GM18505 (cell line): ENCODE results near the gene ZNF408.

Experiments
- ATAC-seq: cut with Tn5 transposase; IDR thresholded peaks from one replicate; pipeline ENCODE4 v1.9.1; 2021; ENCODE audit not compliant: unreplicated experiment
- POLR2A ChIP-seq: IDR thresholded peaks from 4 replicates; pipeline ENCODE4 v1.6.1; 2011; ENCODE audit warnings: borderline replicate concordance; ENCODE audit not compliant: insufficient read depth, insufficient read length; ENCODE audit errors: extremely low read depth

ZNF408 gene

DNA sequence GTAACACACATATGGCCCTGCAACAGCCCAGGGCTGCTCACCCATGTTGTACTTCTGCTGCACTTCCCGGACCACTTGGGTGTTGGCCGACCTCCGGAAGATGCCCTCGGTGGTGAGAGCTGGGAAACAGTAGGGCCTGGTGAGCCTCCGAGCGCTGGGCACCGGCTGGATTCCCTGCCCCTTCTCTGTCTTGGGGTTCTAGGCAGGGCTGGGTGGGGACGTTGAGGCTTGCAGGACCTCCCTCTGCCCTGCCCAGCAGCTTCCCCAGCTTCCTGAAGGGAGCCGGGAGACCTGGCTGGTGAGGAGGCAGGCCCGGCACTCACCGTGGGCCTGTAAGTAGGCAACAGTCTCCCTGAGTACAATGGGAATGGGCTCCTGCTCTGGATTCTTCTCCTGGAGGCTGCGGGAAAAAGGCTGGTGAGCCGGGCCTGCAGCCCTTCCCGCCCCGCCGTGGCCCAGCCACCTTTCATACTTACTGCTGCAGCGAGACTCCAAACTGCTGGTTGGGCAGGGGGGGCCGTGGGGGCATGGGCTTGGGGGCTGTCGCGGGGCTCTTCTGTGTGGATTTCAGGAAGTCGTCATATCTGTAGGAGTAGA is 20.6 kb upstream of the ZNF408 start:
- ATAC-seq, result no peak
- no peak for TF ChIP-seq POLR2A

DNA sequence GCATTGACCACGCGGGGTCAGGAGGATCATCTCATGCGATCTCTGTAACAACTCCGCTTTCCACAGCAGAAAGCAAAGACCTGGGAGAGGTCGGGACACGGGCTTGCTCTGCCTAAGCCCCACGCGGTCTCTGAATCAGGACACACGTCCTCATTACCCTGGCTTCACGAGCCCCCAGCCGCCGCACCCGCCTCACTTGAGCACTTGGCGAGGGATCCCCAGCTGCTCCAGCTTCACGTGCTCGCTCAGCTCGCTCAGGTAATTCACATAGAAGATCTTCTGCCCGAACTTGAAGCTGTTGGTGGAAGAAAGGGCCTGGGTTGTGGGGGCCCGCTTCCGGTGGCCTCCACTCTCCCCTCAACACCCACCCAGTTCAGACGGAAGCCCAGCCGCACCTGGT is 20.0 kb upstream of the ZNF408 start:
- TF ChIP-seq POLR2A, result no peak
- no peak for ATAC-seq

DNA sequence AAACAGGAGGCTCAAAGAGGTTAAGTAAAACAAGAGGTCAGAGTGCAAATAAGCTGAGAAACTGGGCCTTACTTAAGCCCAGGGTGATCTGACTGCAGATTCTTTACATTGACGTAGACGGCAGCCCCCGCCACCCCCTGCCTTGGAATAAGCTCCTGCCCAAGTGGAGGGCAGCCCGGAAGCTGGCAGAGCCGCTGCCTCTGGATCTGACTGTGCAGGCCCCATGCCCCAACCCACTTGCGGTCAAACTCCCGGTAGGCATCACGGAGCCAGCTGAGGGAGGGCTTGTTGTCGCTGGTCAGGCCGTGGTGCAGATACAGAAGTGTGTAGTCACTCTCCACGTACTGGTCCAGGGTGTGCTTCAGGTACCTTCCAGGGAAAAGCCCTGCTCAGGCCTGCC is 19.0 kb upstream of the ZNF408 start:
- no peak for TF ChIP-seq POLR2A
- no peak for ATAC-seq

DNA sequence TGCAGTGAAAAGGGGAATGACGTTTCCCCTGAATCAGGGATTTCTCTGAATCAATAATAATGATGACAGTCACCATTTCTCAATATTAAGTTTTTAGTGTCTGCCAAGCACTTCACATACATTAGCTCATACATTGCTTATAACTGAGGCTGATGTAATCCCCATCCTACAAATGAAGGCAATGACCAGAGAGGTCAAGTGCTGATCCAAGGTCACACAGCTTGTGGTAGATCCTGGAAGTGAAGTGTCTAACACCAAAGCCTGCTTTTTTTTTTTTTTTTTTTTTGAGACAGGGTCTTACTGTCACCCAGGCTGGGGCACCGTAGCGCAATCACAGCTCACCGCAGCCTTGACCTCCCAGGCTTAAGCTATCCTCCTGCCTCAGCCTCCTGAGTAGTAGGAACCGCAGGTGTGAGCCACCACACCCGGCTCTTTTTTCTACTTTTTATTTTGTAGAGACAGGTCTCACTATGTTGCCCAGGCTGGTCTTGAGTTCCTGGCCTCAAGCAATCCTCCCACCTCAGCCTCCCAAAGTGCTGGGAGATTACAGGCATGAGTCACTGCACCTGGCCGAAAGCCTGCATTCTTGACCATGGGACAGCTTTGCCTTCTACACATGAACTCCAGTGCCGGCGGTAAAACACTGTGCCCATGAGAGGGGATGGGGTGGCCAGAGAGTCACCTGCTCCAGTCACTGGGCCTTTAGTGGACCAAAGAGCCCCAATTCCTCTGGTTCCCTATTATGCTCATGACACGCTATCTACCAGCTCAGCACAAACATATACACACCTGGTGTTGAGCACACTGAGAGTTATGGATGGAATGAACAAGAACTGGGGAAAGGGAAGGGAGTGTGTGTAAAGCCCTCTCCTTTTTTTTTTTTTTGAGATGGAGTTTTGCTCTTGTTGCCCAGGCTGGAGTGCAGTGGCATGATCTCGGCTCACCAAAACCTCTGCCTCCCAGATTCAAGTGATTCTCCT is 17.8 kb upstream of the ZNF408 start:
- no peak for ATAC-seq
- TF ChIP-seq POLR2A, result no peak

DNA sequence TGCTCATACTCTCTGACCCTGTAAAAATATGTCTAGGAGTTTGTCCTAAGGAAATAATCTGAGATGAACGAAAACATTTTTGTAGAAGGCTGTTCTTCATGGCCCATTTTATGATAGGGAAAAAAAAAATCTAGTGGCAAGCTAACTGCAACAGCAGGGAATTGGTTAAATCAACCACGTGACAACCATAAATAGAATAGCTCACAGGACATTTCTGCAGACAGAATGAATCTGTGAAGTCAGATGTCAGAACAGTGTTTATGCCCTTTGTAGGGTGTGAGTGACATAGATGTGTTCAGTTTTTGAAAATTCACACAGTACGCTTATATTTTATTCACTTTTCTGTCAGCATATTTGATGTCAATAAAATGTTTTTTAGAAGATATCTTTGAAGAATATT is 16.5 kb upstream of the ZNF408 start:
- no peak for ATAC-seq
- TF ChIP-seq POLR2A, result no peak

DNA sequence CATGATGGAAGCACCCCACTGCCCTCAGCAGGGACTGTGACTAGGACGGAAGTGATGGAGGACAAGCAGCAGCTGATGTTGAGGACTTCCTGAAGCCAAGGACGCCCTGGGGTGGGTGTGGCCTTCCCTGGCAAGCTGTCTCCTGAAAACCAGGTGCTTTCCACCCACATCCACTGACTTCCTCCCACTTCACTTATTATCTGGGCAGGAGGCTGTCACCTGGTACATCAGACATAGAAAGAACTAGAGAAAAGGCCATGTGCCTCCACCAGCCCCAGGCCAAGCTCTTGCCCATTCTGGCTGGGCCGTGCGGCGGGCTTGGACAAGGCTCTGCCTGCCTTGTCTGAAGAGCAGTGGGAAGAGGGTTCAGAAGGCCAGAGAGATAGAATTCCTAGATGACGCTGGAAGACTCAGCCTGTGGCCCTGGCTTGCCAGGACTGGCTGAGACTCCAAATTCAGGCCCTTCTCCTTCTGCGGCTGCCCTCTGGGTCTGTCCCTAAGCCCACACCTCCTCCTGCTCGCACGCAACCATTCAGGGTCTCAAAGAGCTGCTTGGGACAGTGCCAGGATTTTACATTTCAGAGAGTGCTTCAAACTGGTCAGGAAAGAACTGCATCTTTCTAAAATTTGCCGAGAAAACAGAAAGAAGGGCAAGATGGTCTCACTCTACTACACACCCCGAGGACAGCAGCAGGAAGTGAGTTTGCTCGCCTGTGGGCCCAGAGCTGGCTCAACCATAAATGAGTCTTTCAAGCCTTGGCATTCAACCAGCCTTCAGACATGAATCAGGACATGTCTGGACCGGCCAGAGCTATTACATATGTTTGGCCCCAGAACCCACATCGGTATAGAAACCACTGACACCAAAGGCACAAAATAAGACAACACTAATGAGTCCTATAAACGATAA is 13.7 kb upstream of the ZNF408 start:
- no peak for ATAC-seq
- TF ChIP-seq POLR2A, result no peak

DNA sequence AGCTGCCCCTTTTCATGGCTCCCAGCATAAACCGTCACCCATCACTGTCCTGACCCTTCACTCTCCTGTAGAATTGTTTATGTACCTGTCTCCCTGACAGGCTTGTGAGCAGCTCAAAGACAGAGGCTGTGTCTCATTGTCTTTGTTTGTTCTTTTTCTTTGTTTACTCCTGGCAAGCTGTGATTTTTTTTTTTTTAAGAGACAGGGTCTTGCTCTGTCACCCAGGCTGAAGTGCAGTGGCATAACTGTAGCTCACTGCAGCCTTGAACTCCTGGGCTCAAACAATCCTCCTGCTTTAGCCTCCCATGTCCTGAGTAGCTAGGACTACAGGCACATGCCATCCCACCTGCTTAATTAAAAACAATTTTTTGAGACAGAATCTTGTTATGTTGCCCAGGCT is 10.1 kb upstream of the ZNF408 start:
- no peak for TF ChIP-seq POLR2A
- no peak for ATAC-seq

DNA sequence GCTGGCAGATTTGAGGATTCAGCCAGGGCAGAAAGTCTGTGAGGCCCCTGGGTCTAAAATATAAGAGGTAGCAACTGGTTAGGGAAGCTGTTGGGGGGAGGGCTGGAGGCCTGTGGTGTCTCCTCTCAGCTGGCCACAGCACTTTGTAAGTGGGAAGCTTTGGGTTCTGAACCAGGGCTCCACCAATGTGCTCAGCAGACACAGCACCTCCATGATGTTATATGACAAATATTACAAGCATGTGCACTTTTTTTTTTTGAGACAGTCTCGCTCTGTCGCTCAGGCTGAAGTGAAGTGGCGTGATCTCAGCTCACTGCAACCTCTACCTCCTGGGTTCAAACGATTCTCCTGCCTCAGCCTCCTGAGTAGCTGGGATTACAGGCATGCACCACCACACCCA is 8.4 kb upstream of the ZNF408 start:
- ATAC-seq, result no peak
- no peak for TF ChIP-seq POLR2A

DNA sequence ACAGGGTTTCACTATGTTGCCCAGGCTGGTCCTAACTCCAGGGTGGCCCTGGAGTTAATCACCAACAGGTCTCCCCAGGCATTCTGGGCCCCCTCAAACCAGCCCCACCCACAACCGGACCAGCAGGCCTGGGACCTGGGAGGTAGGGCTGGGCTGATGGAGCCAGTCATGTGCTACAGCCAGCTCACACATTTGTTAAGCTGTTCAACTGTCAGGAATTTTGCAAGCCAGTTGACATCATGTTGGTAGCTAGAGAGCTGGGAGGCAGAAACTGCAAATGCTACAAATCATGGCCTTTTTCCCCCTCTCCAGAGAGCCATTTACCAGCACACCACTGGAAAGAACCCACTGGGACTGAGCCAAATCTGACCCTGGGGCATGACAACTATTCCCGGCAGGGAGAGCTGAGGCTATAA is 7.2 kb upstream of the ZNF408 start:
- no peak for ATAC-seq
- no peak for TF ChIP-seq POLR2A

DNA sequence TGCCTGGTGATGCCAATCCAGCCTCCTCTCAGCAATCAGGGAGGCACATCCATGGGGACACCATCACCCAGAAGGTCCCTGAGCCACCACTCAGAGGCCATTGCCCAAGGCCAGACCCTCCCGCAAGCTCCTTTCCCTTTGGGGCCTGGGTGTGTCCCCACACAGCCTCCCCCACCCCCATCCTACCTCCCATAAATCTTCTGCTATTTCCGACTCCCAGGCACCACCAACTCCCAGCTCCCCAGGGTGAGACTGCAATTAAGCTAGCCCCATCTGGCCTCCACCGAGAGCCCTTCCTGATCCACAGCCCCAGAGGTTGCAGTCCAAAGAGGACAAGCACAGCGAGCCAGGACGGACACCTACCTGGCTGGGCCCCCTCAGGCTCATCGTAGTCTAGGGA is 6.8 kb upstream of the ZNF408 start:
- no peak for TF ChIP-seq POLR2A
- ATAC-seq, result no peak

DNA sequence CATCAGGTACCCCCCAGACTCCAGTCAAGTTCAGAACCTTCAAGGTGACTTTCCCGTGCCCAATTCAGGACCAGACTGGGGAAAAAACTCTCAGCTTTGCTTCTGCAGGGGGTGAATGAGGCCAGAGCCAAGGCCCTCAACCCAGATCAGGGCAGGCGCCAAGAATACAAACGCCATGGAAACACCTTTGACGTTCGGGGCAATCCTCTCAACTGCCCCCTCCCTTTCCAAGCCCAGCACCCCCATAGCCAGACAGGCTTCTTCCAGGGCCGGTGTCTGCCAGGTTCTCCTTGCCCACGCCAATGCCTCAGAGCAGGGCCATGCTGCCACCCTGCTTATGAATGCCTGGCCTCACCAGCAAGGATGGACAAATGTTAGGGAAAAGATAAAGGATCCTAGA is 6.2 kb upstream of the ZNF408 start:
- no peak for ATAC-seq
- TF ChIP-seq POLR2A, result no peak

DNA sequence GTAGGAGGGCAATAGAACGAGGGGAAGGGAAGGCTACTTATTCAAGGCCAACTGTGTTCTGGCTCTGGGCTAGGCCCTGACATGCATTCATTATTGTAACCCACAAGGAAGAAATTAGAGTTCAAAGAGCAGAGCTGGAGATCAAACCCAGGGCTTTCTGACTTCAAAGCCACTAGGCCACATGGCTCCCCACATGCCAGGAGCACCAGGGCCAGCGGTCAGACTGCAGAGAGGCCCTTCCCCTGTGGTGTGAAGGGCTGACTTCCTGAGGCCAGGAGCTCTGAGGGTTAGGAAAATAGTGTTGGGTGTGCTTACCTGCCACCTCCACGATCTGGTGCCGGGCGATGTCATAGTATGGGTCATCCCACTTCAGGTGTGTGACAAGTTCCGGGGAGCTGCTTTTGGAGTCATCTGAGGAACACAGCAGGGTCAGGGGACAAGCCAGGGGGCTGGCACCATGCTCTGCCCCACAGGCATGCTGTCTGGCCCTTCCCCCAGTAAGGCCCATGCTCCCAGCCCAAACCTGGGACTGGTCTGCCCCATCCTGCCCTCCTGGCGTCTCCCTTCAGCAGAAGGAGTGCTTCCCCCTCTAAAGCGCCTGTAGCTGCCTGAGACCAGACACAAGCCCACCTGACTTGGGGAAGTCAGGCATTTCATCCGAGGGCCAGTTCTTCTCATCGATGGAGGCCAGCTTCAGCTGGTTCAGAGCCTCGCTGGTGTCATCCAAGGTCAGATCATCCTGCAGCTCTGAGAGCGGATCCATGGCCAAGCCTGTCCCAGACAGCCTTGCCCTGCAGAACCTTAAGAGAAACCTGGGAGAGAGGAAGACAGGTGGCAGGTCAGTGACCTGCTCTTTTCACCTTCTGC is 5.3 kb upstream of the ZNF408 start:
- TF ChIP-seq POLR2A, result no peak
- no peak for ATAC-seq
